NCI-H187 treated with DMSO at 0.1 percent for 48 hours (cell line): ENCODE data around the gene NIT2.
A peak's percentile ranks its signal among the peaks of the same experiment; 100 is the strongest.

Experiments used
- DNase-seq: peaks from one replicate; lab custom pipeline; 2025; lab: John Stamatoyannopoulos, UW

Gene NIT2

DNA sequence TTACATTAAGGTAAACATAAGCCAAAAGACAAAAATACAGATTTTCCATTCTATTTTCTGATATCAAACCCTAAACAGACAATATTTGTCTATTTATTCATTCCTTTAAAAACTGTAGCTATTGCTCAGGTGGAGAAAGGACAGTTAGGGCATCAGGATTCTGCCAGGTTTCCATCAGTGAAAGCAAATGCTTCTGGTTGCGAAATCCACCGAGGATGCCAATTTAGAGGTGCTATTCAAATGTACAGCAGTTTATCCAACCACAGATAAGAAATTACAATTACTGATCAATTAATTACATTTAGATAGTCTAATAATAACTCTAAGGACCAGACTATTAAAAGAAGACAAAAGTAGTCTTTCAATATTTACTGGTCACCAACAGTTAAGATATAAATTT, 62.4 kb downstream of the NIT2 start:
- no peak for DNase-seq

DNA sequence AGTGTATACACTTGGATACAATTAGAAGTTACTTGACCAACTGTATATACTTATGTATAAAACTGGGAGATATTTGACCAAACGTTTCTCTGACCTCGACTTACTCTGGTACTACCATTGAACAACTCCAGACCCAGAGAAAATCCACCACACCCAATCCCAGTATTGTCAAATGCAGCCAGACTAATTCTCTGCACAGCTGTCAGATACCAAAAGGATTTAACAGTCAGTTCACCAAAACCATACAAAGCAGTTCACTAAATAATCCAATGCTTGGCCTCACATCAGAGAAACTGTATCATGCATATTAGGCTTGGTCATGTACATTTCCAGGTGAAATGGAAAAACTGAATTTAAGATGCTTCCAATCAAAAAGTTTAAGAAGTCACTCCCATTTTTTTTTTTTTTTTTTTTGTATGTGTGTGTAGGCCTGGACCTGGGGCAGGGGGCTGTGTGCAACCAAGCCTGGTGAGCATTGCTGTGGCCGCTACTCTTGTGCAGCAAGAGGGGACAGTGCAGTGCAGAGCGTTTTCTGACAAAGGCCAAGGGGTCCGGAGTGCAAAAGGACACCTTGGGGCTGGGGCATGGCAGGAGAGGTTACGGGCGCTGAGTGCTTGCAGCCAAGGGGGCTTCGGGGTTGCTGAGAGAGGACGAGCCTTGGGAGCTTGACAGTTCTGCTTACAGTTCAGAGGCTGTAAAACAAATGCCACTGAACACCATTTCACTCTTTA, 64.9 kb downstream of the NIT2 start:
- DNase-seq = no peak

DNA sequence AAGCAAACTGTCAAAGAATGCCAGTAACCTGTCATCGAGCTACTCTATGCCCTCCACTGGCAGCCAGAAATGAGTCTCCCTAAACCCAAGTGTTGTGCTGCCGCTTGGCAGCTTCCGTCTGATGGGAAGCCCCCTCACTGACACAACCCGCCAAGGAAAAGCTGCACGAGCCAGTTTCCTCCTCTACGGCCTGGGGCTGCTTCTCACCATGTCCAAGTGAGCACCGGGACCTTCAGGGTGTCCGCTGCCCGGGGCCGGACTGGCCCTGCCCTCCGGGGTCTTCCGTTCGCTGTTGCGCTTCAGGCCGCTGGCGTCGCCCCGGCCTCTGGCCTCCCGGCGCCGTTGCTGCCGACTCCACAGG, 65.8 kb downstream of the NIT2 start:
- no peak for DNase-seq

DNA sequence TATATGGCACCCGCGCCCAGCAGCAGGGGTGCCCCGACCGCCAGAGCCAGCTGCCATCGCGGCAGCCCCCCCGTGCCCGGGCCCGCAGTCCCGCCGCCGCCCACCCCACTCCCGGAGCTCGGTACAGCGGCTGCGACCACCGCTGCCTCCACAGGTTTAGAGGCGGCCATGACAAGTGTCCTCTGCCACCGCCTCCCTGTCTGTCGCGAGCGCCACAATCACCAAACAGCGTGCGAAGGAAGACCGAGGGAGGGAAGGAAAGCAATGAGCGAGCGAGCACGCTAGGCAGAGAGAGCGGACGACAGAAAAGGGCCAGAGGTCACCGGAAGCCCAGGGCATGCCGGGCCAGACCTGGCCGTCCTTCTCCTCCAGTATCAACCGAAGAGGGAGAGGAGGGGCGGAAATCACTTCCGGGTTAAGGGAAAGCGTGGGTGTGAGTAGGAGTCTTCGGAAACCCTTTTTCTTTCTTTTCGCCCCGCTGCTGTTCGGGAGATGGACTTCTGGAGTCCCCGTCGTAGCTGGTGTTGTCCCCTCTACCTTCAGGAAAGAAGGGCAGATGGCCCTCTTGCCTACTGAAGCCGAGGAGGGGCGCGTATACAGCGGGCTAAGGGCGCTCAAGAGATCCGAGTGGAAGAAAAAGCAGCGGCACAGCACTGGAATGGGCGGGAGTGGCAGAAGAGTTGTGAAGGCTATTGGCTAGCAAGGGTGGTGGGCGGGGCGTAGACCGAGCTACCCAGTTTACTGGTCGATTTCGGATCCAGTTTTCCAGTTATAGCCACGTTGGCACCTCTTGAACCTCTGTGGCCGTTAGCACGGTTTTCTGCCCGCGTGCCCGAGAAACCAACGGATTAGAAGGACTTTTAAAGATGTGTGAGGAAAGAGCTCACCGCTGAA, 66.5 kb downstream of the NIT2 start, which contains the start of the genes LNP1 and TOMM70:
Gene LNP1, plus strand, starts transcription at position 760 of the 894 bp plus-strand sequence. CDS start 28,191 bp downstream, outside the sequence.
Gene TOMM70, minus strand, starts transcription at position 310 of the 894 bp plus-strand sequence. Its CDS starts 140 bp downstream, at position 170.
- peak; percentile 92 for DNase-seq

DNA sequence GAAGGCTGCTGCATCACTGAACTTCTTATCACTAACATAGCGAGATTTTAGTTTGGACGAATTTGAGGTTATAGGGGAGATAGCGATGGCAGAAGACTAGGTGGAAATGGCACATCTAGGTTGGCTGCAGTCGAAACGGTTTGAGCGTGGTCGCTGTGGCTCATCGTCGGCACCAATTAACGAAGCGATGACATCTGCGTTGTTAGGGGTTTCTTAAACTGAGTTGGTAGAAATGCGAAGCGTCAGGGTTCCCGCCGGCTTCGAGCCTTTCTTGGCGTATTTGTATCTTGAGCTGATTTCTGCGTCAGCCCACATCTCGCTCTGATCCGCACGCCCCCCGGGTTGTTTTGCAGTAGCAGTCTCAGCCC, 67.1 kb downstream of the NIT2 start:
- no peak for DNase-seq

DNA sequence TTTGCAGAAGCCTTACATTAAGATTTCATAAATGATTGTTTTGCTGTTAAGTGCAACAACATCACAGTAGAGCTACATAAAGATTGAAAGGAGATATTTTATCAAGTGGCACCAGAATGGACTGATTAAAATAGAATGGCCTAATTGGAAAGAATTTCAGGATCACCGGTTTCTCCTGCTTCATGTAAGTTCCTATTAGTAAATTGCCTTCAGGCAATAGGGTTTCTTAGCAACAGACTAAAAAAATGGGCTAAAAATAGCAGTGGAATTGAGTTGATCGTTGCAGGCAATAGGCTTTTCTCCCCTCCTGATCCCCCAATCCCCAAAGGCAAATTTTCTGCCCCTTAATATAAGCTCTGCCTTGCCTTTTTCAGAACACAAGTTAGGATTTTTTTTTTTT, 67.7 kb downstream of the NIT2 start:
- no peak for DNase-seq

DNA sequence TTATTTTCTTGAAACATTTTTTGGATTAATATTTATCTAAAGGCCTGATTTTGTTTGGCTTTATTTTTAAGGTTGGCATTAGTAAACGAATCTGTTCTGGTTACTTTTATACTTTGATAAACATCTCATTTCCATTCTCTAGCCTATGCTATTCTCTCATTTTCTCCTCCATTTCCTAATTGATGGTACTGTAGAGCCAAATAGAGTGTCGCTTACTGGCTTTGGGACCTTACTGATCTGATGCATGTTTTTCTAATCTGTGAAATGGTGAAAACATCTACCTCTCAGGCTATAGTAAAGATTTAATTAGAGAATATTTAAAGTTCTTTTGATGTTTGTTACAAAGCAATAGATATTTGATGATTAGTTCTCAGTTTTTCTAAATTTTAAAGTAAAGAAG, 68.3 kb downstream of the NIT2 start:
- DNase-seq = no peak

DNA sequence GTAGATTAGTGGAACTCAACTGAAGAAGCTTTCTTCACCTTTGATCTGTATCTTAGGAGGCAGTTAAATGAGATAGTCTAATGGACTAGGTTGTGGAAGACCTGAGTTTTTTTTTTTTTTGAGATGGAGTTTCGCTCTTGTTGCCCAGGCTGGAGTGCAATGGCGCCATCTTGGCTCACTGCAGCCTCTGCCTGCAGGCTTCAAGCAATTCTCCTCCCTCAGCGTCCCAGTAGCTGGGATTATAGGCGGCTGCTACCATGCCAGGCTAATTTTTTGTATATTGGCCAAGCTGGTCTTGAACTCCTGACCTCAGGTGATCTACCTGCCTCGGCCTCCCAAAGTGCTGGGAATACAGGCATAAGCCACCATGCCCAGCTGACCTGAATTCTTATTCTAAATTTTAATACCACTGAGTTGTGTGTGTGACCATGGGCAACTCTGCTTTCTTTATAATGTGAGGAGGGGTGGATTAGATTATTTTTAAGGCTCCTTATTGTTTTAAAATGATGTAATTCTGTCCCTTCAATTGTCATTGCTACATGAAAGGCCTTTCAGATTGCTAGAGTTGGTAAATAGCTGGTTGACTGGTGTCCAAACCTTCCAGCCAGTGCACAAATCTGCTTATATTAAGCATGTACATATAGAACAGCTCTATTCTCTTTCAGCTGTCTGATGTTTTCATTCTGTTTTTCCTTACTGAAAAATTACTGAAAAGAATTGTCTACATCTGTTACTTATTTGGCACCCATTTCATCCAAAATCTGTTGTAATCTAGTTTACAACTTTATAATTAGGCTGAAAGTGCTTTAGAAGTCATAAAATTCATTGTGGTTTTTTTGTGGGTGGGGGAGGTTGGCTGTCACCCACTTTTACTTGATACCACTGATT, 69.0 kb downstream of the NIT2 start:
- no peak for DNase-seq

DNA sequence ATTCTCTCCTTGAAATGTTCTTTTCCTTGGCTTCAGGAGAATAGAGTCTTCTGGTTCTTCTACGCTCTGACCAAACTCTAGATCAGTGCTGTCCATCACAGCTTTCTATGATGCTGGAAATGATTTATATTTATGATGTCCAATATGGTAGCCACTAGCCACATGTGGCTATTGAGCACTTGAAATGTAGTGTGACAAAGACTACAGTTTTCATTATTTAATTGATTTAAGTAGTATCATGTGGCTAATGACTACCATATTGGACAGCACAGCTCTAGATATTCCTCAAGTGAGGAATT, 69.6 kb downstream of the NIT2 start:
- no peak for DNase-seq

- no peak for DNase-seq
Measured at GRCh38 chr3:100407164-100407563, 72.6 kb downstream of the NIT2 start.

DNA sequence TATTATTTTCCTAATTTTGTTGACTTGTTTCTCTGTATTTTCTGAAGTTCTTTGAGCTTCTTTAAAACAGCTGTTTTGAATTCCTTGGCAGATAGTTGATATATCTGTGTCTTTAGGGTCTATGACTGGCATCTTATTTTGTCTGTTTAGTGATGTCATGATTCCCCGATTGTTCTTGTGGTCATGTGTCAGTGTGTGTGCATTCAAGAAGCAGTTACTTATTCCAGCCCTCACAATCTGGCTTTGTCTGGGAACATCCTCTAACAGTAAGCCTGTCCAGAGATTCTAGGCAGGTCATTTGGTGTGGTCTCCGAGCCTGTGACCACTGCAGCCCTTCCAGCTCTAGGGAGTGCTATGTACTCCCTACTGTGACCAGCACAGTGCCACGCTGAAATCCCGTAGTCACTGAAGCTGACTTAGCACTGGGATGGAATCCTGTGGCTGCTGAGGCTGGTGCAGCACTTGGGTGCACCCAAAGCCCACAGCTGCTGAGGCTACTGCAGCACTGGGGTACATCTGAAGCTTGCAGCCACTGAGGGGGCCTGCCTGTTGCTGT, 73.5 kb downstream of the NIT2 start:
- no peak for DNase-seq
